Mucosa of rectum (tissue), 2 donors: ENCODE results near the gene NEK6.

Source experiments
- H3K27ac ChIP-seq, 2 donors: one replicate each; pipeline ENCODE4 v1.7.0; 2013; ENCODE audit warnings: inconsistent platforms in 2 of 2, low read depth in 2 of 2, low read length in 2 of 2
- H3K27me3 ChIP-seq, 2 donors: one replicate each; pipeline ENCODE4 v1.7.0; 2013; ENCODE audit warnings: low read length in 2 of 2; ENCODE audit not compliant: control insufficient read depth in 2 of 2, insufficient read depth in 2 of 2
- H3K36me3 ChIP-seq, 2 donors: one replicate each; pipeline ENCODE4 v1.7.0; 2013; ENCODE audit warnings: low read length in 2 of 2; ENCODE audit not compliant: control insufficient read depth in 2 of 2, insufficient read depth in 2 of 2
- H3K4me1 ChIP-seq, 2 donors: one replicate each; pipeline ENCODE4 v1.7.0; 2013; ENCODE audit warnings: low read length in 2 of 2, mild to moderate bottlenecking in 1 of 2; ENCODE audit not compliant: control insufficient read depth in 2 of 2, insufficient read depth in 2 of 2
- H3K4me3 ChIP-seq, 2 donors: one replicate each; pipeline ENCODE4 v1.7.0; 2013; ENCODE audit warnings: low read length in 2 of 2
- H3K9ac ChIP-seq, 2 donors: one replicate each; pipeline ENCODE4 v1.7.0; 2013; ENCODE audit warnings: low read length in 2 of 2, low read depth in 1 of 2, mild to moderate bottlenecking in 1 of 2
- H3K9me3 ChIP-seq, 2 donors: one replicate each; pipeline ENCODE4 v1.7.0; 2013; ENCODE audit warnings: low read length in 2 of 2; ENCODE audit not compliant: control insufficient read depth in 2 of 2
- donor health status: healthy.
- donor health status: Normal muscosa, but diverticular disease.

The NEK6 gene

GRCh38 chr9:124215956-124216355 is 41.8 kb upstream of the NEK6 start:
- H3K4me3 ChIP-seq, result no peak overlapping the region
- H3K4me1 ChIP-seq, result peaks cover 4 to 27% of the 10 kb centered on the region in 2 donors
- no peak overlapping the region for H3K9ac ChIP-seq
- H3K27ac ChIP-seq, result peak overlapping the region in 1 of 2 donors; percentile 52
- no peaks in the 10 kb centered on the region for H3K27me3 ChIP-seq
- H3K9me3 ChIP-seq, result no peaks in the 10 kb centered on the region
- no peaks in the 10 kb centered on the region for H3K36me3 ChIP-seq

- no peaks in the 10 kb centered on the region for H3K9me3 ChIP-seq
- H3K4me1 ChIP-seq, result peaks cover 4 to 32% of the 10 kb centered on the region in 2 donors
- H3K27me3 ChIP-seq, result no peaks in the 10 kb centered on the region
- peak overlapping the region in 1 of 2 donors; percentile 52 for H3K27ac ChIP-seq
- no peak overlapping the region for H3K9ac ChIP-seq
- H3K36me3 ChIP-seq, result no peaks in the 10 kb centered on the region
- H3K4me3 ChIP-seq, result no peak overlapping the region
Observed at GRCh38 chr9:124216474-124217176, 41.1 kb upstream of the NEK6 start.

DNA sequence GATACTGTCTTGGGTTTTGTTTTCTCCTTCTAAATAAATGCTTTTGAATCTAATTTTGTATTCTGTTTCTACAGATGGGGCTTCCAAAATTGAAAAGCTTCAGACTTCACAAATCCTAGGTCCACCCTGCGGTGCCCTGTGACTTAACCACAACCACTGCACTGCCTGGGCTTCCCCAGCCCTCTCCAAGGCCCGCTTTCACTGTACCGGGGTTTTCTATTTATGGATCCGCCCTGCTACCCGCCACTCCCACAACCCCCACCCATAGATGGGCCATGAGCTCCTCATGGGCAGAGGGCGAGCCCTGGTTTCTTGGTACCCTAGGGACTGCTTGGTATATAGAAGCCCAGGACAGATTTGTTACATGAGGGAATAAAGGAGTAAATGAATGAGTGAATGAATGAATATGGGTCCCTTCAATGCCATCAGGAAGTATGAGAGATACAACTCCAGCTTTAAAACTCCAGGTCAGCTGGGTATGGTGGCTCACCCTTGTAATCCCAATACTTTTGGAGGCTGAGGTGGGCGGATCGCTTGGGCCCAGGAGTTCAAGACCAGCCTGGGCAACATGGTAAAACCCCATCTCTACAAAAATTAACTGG is 39.8 kb upstream of the NEK6 start:
- Histone ChIP-seq H3K4me3 (no peak overlapping the region), H3K27ac (peak overlapping the region in 1 of 2 donors; percentile 25), H3K4me1 (peaks cover 4 to 37% of the 10 kb centered on the region in 2 donors), H3K36me3 (no peaks in the 10 kb centered on the region), H3K9ac (no peak overlapping the region), H3K9me3 (no peaks in the 10 kb centered on the region), H3K27me3 (no peaks in the 10 kb centered on the region)

GRCh38 chr9:124218438-124218982 is 39.2 kb upstream of the NEK6 start:
- H3K9me3 ChIP-seq, result no peaks in the 10 kb centered on the region
- no peak overlapping the region for H3K4me3 ChIP-seq
- peaks cover 10 to 41% of the 10 kb centered on the region in 2 donors for H3K4me1 ChIP-seq
- no peak overlapping the region for H3K9ac ChIP-seq
- no peaks in the 10 kb centered on the region for H3K27me3 ChIP-seq
- peak overlapping the region; percentile 0 to 52 for H3K27ac ChIP-seq
- no peaks in the 10 kb centered on the region for H3K36me3 ChIP-seq

DNA sequence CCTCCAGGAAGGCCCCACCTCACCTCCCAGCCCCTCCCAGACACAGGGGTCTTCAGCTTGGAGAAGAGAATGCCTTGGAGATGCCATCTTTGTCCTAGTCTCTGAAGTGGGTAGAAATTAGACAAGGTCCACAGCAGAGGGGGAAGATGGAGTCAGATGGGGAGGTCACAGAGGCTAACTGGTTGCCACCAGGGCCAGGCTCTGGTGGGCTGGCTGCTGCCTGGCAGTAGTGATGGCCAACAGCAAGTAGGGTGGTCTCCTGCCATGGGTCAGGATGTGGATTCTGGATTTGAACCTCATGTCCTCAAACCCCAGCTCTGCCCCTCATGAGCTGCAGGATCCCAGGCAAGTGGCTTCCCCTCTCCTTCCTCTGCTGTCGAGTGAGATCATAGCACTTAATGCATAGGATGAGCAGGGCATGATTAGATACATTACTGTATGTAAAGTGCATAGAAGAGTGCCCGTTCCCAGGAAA is 38.7 kb upstream of the NEK6 start:
- Histone ChIP-seq H3K4me3 (no peak overlapping the region), H3K27ac (peak overlapping the region in 1 of 2 donors; percentile 52), H3K9me3 (no peaks in the 10 kb centered on the region), H3K9ac (no peak overlapping the region), H3K36me3 (no peaks in the 10 kb centered on the region), H3K27me3 (no peaks in the 10 kb centered on the region), H3K4me1 (peaks cover 10 to 40% of the 10 kb centered on the region in 2 donors)

DNA sequence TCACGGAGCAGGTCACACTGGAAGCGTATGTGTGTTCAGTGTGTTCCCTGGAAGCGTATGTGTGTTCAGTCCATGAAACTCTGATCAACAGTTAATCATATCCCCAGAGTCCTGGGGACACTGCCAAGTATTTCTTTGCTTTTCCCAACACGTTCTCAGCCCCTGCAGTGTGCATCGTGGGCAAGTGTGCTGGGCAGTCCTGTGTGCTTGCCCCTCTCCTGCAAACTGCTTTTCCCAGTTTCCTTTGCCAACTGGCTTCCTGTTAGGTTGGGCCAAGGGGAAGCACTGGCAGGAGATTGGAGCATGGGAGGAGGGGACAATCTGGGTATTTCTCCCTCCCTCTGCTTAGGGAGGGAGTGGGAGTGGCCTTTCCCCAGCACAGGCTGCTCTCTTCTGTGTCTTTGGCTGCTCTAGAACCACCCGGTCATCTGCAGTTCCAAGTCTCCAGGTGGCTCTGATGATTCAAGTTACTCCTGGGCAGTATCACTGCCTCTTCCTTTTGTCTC is 36.8 kb upstream of the NEK6 start:
- Histone ChIP-seq H3K36me3 (no peaks in the 10 kb centered on the region), H3K27ac (peak overlapping the region; percentile 13 to 24), H3K27me3 (no peaks in the 10 kb centered on the region), H3K4me1 (peaks cover 10 to 38% of the 10 kb centered on the region in 2 donors), H3K9me3 (no peaks in the 10 kb centered on the region), H3K9ac (no peak overlapping the region), H3K4me3 (peak overlapping the region in 1 of 2 donors; percentile 13)

DNA sequence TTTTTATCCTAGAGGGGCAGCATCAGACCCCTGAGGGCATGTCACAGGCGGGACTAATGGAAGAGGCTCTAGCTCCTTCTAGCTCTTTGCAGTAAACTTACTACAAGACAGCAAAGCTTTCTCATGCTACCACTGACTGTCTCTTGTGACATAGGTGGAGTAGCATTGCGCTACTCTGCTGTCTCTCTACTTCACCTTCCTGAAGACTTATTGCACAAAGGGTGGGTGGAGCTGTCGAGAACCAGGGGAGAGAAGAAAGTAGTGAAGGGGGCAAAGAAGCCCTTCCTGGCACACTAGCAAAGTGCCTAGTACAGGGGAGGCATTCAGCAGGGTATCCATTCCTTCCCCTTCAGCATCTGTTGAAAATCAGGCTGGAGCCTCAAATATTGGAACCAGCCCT is 36.1 kb upstream of the NEK6 start:
- H3K27me3 ChIP-seq, result no peaks in the 10 kb centered on the region
- peak overlapping the region in 1 of 2 donors; percentile 16 for H3K27ac ChIP-seq
- H3K9ac ChIP-seq, result no peak overlapping the region
- H3K4me1 ChIP-seq, result peaks cover 6 to 34% of the 10 kb centered on the region in 2 donors
- H3K9me3 ChIP-seq, result no peaks in the 10 kb centered on the region
- no peak overlapping the region for H3K4me3 ChIP-seq
- no peaks in the 10 kb centered on the region for H3K36me3 ChIP-seq

DNA sequence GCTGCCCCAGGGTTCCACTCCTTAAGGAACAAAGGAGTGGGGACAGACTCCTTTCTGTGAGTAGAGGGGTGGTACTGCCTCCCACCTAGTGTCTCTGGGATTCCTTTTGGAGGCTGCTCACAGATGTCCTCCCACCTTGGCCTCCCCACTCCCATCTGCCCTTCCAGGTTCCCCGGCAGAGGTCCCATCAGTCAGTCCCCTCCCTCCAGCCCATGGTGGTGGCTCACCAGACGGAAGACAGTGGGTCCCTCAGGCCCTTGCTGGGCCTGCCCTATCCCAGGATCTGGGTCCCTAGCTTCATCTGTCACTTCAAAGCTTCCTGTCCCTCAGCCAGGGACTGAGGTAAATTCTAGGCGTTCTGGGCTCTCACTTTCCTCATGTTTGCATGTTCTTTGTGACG is 35.6 kb upstream of the NEK6 start:
- peaks cover 6 to 30% of the 10 kb centered on the region in 2 donors for H3K4me1 ChIP-seq
- peak overlapping the region in 1 of 2 donors; percentile 16 for H3K27ac ChIP-seq
- no peak overlapping the region for H3K9ac ChIP-seq
- H3K27me3 ChIP-seq, result no peaks in the 10 kb centered on the region
- H3K4me3 ChIP-seq, result no peak overlapping the region
- H3K9me3 ChIP-seq, result no peaks in the 10 kb centered on the region
- no peaks in the 10 kb centered on the region for H3K36me3 ChIP-seq

- H3K36me3 ChIP-seq, result no peaks in the 10 kb centered on the region
- H3K9ac ChIP-seq, result no peak overlapping the region
- no peak overlapping the region for H3K4me3 ChIP-seq
- no peaks in the 10 kb centered on the region for H3K27me3 ChIP-seq
- H3K4me1 ChIP-seq, result peaks cover 6 to 27% of the 10 kb centered on the region in 2 donors
- H3K27ac ChIP-seq, result peak overlapping the region in 1 of 2 donors; percentile 32
- no peaks in the 10 kb centered on the region for H3K9me3 ChIP-seq
Observed at GRCh38 chr9:124222918-124223720, 34.6 kb upstream of the NEK6 start.
